ENCODE measurements around the gene CREM.

Gene CREM

DNA sequence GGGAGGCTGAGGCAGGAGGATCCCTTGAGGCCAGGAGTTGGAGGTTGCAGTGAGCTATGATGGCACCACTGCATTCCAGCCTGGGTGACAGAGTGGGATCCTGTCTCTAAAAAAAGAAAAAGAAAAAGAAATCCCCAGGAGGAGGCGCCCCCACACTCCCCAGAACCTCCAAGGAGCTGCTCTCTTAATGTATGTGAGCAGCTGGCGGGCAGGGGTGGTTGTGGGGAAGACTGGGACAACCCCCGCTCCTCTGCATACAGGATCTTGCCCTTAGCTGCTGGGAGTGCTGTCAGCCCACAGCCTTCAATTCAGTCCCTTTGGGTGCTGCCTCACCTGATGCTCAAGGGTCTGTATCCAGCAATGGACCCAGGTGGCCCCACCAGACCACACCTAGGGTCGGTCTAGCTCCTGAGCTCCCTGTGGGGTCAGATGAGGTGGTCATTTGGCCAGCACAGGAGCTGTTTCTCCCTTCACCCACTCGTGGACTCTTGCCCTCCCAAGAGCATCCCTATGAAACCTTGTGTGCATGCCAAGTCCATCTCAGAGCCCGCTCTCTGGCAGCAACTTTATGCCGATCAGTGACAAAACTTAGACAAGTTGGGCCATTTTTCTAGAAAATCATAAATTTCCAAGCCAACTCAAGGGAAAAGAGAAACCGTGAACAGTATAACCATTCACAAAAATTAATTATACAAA is 97.5 kb downstream of the CREM start:
- no peak for DNase-seq

DNA sequence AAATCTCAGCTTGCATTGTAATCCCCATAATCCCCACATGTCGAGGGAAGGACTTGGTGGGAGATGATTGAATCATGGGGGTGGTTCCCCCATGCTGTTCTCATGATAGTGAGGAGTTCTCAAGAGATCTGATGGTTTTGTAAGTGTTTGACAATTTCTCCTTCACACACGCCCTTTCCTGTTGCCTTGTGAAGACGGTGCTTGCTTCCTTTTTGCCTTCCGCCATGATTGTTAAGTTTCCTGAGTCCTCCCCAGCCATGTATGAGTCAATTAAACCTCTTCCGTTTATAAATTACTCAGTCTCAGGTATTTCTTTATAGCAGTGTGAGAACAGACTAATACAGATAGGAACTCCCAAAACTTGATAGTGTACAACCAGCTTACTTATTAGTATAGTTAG is 98.6 kb downstream of the CREM start:
- DNase-seq: no peak

DNA sequence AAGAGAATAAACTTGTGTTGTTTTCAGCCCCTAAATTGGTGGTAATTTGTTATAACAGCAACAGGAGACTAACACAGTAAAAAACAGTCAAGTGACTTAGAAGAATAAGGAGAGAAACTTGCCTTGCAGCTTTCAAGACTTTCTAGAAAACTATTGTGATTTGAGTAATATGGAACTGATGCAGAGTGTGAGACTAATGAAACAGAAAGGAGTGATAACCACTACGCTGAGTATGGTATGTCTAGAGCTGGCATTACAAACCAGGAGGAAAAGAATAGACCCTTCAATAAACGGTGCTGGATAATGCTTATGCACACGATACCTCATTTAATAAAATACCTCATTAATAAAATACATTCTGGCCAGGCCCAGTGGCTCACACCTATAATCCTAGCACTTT is 99.9 kb downstream of the CREM start:
- no peak for DNase-seq

DNA sequence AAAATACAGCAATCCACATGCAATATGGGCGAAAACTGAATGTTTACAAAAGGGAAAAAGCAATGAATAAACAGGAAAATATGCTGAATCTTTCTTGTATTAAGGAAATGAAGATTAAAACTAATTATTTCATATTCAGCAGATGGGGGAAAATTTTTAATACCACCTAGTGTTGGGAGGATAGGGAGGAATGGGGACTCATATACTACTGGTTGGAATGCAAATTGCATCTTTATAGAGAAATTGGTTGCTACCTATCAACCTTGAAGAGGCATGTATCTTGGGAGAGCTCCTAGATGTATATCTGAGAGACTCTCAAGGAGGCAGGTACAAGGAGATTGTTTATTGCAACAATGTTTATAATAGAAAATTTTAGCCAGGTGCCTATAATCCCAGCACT is 101.4 kb downstream of the CREM start:
- no peak for DNase-seq

DNA sequence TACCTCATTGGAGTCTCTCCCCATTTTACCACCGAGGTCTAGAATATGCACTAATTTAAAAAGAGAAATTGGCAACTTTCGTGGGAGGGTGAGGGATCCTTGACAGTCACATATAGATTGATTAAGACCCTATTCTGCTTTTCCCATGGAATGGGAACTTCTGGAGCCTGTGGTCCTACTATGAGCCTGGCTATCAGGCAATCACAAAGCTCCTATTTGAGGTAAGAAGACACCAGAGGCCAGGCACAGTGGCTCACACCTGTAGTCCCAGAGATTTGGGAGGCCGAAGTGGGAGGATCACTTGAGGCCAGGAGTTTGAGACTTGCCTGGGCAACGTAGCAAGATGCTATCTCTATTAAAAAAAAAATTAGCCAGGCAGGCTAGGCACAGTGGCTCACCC is 105.0 kb downstream of the CREM start:
- DNase-seq: no peak

DNA sequence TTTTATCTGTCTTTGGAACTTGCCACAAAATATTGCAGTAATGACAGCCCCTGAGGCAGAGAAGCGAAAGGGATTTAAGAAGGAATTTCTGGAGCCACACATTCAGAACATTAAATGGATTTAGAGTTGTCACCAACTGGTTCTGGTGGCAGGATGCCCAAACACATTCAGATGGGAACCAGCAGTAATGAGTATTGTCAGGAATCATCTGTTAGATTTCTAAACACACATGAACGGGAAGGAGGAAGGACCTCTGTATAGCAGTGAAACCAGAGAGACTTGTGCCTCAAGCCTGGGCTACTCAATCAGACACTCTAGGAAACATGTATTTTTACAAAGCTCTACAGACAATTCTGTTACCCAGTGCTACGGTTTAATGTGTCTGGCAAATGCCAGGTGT is 105.9 kb downstream of the CREM start:
- no peak for DNase-seq

DNA sequence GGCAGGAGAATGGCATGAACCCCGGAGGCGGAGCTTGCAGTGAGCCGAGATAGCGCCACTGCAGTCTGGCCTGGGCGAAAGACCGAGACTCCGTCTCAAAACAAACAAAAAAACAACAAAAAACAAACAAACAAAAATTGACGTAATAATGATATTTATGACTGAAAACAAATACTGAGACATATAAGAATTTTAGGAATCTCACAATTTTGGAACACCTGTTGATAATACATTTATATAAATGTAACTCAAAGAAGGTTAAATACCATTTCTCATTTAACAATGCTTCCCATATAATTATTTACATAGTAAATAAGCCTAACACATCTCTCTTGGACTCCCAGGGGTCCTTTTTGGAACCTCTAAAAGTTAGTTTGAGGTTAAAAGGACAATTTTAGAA is 107.4 kb downstream of the CREM start:
- no peak for DNase-seq

DNA sequence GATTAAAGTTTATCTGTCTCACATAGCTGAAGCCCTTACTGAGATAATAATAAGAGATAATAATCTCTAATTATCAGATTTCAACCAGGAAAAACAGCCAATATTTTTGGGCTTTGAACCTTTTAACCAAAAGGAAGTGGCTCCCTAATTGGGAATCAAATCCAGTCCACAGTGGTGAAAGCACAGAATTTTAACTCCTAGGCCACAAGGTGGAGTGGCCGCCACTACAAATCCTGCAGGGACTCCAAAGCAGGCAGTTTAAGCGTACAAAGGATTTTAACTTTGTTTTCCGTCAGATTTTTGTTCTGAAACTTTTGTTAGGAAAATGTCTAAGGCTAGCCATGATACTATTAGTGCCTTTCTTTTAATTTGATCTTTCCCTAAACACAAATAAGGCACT is 110.1 kb downstream of the CREM start:
- no peak for DNase-seq

DNA sequence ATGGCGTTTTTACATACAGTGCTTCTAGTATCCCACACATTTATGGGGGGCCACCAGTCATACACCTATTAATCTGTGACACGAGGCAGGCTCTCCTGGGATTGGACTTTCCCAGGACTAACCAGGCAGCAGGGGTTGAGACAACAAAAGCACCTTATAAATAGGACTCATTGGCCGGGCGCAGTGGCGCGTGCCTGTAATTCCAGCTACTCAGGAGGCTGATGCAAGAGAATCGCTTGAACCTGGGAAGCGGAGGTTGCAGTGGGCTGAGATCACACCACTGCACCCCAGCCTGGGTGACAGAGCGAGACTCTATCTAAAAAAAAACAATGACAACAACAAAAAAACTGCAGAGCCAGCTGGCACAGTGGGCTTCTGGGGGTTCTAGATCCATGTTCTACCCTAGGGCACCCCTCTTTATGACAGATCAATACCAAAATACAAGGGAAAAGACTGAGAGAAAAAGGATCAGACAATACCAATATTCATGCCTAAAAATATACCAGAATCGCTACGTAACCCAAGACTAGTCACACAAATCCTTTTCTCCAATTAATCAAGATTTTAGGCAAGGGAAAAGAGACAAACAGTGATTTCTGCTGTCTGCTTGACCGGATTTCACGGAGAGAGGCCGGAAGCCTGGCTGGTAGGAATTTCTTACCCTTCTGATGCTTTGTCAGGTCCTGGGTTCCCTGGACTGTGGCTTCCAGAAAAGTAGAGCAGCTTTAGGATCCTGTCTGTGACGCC is 111.3 kb downstream of the CREM start:
- no peak for DNase-seq

DNA sequence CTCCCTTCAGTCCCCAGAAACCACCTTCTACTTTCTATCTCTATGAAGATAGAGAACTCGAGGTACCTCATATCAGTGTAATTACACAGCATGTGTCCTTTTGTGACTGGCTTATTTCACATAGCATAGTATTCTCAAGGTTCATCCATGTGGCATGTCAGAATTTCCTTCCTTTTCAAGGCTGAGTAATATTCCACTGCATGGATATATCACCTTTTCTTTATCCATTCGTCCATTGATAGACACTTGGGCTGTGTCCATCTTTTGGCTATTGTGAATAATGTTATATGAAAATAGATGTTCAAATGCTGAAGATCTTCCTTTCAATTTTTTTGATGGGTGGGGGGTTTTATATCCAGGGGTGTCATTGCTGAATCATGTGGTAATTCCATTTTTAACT is 117.9 kb downstream of the CREM start:
- DNase-seq: no peak

DNA sequence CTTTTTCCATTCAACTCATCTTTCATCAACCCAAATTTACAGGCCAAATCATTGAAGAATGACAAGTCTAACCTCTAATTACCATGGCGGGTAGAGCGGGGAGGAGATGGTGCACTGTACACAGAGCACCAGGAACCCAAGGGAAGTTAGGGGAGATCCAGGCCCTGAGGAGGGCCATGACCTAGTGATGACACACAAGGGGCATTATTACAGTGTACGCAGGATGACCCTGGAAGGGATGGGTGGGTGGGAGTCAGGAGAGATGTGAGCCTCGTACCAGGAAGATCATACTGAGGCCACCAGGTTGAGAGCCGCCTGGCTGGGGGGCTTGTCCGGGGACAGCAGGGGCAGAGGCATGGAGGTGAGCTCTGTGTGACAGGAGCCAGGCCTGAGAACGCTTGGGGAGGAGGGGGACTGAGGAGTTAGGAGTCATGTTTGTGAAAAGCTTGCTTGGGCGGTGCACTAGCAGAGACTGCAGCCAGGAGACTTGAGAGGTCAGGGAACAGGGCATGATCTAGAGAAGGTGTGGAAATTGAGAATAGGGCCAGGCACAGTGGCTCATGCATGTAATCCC is 120.2 kb downstream of the CREM start:
- no peak for DNase-seq

DNA sequence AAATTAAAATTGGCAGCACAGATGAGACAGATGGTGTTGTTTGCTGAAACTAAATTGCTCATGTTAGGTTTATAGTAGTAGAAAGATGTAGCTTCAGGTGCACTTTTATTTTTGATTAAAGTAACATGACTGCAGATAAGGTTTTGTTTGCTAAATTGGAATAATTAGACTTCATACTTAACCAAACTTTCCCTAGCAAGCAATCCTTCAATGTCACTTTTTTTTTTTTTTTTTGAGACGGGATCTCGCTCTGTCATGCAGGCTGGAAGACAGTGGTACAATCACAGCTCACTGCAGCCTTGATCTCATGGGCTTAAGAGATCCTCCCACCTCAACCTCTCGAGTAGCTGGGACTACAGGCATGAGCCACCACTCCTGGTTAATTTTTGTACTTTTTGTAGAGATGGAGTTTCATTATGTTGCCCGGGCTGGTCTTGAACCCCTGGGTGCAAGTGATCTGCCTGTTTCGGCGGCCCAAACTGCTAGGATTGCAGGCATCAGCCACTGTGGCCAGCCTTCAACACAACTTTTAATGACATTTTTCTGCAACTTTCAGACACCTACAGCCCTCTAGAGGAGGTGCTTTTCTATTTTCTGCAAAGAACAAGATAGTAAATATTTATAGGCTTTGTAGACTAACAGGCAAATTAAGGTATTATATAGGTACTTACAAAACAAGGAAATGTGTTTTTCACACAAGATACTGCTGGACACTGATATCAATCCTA is 124.9 kb downstream of the CREM start:
- DNase-seq: no peak

DNA sequence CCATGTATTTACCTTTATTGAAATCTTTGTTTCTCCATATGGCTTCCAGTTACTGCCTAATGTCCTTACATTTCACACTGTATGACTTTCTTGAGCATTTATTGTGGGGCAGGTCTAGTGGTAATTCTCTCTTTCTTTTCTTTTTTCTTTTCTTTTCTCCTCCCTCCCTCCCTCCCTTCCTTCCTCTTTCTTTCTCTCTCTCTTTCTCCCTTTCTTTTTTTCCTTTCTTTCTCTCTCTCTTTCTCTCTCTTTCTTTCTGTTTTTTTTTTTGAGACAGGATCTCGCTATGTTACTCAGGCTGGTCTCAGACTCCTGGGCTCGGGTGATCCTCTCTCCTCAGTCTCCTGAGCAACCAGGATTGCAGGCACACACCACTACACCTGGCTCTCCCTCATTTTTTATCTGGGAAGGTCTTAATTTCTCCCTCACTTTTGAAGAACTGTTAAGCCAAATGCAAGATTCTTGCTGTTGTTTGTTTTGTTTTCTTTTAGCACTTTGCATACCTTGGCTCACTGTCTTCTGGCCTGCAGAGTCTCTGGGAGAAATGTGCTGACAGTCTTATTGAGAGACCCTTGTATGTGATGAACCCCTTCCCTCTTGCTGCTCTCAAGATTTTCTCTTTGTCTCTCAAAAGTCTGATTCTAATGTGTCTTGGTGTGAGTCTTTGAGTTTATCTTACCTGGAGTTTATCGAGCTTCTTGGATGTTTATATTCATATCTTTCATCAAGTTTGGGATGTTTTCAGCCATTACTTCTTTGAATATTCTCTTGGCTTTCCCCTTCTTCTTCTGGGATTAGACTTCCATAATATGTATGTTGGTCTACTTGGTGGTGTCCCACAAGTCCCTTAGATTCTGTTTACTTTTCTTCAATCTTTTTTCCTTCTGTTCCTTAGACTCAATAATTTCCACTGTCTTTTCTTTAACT is 130.7 kb downstream of the CREM start:
- no peak for DNase-seq

DNA sequence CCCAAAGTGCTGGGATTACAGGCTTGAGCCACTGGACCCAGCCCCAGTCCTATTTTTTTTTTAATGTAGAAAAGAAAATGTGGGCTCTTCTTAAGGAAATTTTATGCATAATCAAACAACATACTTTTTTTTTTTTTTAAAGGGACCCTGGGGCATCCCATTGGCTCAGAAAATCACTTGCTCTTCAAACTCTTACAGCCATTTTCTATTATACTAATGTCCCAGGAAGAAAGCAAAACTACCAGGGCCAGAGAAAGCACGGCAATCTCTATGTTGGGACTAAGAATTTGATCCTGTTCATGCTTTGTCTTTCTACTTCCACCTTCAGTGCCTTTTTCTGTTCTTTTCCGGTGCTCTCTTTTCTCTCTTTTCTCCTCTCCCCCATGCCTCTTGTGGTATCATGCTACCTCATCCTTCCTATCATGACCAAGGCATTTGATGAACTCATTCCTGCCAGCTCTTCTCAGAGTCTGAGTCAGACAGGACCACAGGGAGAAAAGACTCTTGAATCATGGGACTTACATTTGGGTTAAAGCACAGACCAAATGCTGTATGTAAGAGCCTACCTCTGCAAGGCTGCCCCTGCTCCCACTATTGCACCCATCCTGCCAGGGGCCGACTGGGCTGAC is 133.2 kb downstream of the CREM start:
- peak; percentile 36 for DNase-seq

DNA sequence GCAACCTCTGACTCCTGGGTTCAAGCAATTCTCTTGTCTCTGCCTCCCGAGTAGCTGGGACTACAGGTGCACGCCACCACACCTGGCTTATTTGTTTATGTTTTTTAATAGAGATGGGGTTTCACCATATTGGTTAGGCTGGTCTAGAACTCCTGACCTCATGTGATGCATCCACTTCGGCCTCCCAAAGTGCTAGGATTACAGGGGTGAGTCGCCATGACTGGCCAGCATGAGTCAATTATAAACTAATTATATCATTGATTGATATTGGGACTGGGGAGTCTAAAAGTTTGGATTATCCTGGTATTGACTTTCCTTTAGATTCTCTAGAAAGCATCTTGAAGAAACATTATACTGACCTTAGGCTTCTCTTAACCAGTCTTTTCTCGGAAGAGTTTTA is 135.8 kb downstream of the CREM start:
- no peak for DNase-seq
